ENCODE results near the gene DBH.

Gene DBH

DNA sequence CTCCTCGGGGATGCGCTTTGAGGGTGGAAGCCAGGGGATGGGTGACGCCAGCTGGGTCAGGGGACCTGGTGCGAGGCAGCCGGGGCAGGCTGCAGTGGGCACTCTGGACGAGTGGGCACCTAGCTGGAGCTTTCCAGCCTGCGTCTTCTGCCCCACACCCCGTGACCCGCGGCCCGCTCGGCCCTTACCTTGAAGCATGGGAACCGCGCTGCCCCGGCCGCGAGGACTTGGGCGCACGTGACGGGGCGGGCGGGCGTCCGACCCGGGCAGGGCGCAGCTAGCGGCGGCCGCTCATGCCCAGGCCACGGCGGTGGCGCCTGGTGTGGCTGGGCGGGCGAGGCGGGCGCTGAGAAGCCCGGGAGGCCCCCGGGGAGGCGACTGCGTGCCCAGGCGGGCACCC lies 27.3 kb upstream of the DBH start:
- Histone ChIP-seq H3K4me3 (ENCODE audit: control insufficient read depth in 1 of 7, extremely low read depth in 1 of 7, insufficient read depth in 4 of 7, low read depth in 2 of 7, low read length in 6 of 7) (peak overlapping the region in 1 of 7 experiments; percentile 11), H3K27ac (ENCODE audit: insufficient read depth in 1 of 2, low read depth in 1 of 2, low read length in 2 of 2, poor library complexity in 1 of 2, severe bottlenecking in 2 of 2) (no peak overlapping the region), H3K9me3 (ENCODE audit: control extremely low read depth in 1 of 5, control insufficient read depth in 4 of 5, insufficient read depth in 2 of 5, low read depth in 1 of 5, low read length in 4 of 5) (no peaks in the 10 kb centered on the region), H3K4me1 (ENCODE audit: control extremely low read depth in 1 of 4, control insufficient read depth in 4 of 4, insufficient read depth in 4 of 4, low read length in 3 of 4) (peaks cover 0 to 2% (median 0%) of the 10 kb centered on the region in 4 experiments), H3K27me3 (replicated peaks in 2 of 5; ENCODE audit: control insufficient read depth in 4 of 5, insufficient read depth in 5 of 5, low read length in 4 of 5) (peaks cover 0 to 93% (median 22%) of the 10 kb centered on the region in 5 experiments), H3K36me3 (ENCODE audit: control insufficient read depth in 4 of 4, insufficient read depth in 4 of 4, low read length in 3 of 4) (no peaks in the 10 kb centered on the region)
- ChIA-PET CTCF (no interaction called here), POLR2A (interaction anchor here (0.8 kb wide), 1 partner anchor 20 kb away, joined by 3 read pairs; no protein-coding TSS in a partner anchor)
- 11% methylated on average over 30 of the region's 41 CpGs for WGBS (ENCODE audit: insufficient coverage)
- no peak for DNase-seq

DNA sequence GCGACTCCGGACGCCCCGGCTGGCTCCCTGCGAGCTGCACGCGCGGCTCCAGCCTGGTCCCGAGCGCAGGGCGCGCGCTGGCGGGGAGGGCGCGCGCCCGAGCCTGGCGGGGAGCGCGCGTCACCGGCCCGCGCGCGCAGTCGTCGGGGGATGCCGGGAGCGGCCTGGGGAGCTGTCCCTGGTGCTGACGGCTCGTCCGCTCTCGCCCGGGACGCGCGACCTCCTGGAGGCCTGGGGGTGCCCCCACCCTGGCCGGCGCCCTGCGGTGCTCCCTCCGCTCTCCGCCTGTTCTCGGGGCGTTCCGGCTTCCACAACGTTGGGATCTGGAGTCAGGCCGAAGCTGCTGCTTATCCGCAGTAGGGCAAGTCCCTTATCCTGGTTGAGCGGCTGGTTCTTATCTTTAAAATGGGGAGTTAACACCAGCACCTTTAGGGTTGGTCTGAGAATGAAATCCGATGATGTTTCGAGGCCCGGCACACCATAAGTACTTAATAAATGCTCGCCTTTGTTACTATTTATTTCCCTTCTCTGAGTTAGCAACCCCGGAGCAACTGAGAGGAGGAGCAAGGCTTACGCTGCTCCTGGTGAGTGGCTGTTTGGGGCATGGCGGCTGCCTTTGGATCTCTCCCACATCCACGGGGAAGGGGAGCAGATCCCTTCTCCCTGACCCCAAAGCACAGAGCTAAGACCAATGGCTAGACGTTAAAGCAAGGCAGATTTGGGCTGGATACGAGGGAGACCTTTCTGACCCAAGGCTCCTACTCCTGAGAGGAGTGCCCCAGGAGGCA lies 26.7 kb upstream of the DBH start, which contains the start of gene FAM163B:
Gene FAM163B, minus strand, starts transcription at position 79 of the 788 bp plus-strand sequence. CDS start 29,166 bp downstream, outside the sequence.
- peak; percentile 32 to 79 (median 74) for DNase-seq
- H3K4me3 ChIP-seq (ENCODE audit: control insufficient read depth in 1 of 7, extremely low read depth in 1 of 7, insufficient read depth in 4 of 7, low read depth in 2 of 7, low read length in 6 of 7): peak within 1 kb of the TSS in 1 of 7 experiments; percentile 11
- 10% methylated on average over 55 of the region's 61 CpGs for whole genome bisulfite sequencing (ENCODE audit: insufficient coverage)
- no peaks in the 10 kb centered on the region for H3K36me3 ChIP-seq (ENCODE audit: control insufficient read depth in 4 of 4, insufficient read depth in 4 of 4, low read length in 3 of 4)
- peaks cover 0 to 2% (median 0%) of the 10 kb centered on the region in 4 experiments for H3K4me1 ChIP-seq (ENCODE audit: control extremely low read depth in 1 of 4, control insufficient read depth in 4 of 4, insufficient read depth in 4 of 4, low read length in 3 of 4)
- peaks cover 0 to 98% (median 24%) of the 10 kb centered on the region in 5 experiments for H3K27me3 ChIP-seq (replicated peaks in 2 of 5; ENCODE audit: control insufficient read depth in 4 of 5, insufficient read depth in 5 of 5, low read length in 4 of 5)
- H3K9me3 ChIP-seq (ENCODE audit: control extremely low read depth in 1 of 5, control insufficient read depth in 4 of 5, insufficient read depth in 2 of 5, low read depth in 1 of 5, low read length in 4 of 5): no peaks in the 10 kb centered on the region
- H3K27ac ChIP-seq (ENCODE audit: insufficient read depth in 1 of 2, low read depth in 1 of 2, low read length in 2 of 2, poor library complexity in 1 of 2, severe bottlenecking in 2 of 2): no peak within 1 kb of the TSS
- CTCF ChIA-PET: no interaction called here
- POLR2A ChIA-PET: interaction anchor here (0.8 kb wide), 1 partner anchor 19 kb away, joined by 3 read pairs; no protein-coding TSS in a partner anchor

DNA sequence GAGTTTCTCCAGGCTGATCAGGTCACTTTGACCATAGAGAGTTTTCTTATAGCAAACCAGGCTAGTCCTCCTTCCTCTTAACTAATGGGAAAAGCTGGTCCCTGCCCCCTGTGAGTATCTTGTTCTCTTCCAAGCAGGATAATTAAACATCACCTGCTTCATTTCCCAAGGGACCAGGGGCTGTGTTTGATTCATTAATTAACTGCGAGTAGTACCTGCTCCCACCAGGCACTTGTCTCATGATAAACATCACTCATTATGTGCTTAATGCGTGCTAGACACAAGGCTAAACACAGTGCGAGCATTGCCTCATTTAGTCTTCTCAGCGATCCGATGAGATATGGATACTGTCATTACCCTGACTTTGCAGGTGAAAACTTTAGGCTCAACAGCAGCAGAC lies 25.3 kb upstream of the DBH start:
- 97% methylated on average over 5 of the region's 5 CpGs for WGBS (ENCODE audit: insufficient coverage)
- POLR2A ChIA-PET: no interaction called here
- no peaks in the 10 kb centered on the region for H3K36me3 ChIP-seq (ENCODE audit: control insufficient read depth in 4 of 4, insufficient read depth in 4 of 4, low read length in 3 of 4)
- no peak overlapping the region for H3K27ac ChIP-seq (ENCODE audit: insufficient read depth in 1 of 2, low read depth in 1 of 2, low read length in 2 of 2, poor library complexity in 1 of 2, severe bottlenecking in 2 of 2)
- H3K4me3 ChIP-seq (ENCODE audit: control insufficient read depth in 1 of 7, extremely low read depth in 1 of 7, insufficient read depth in 4 of 7, low read depth in 2 of 7, low read length in 6 of 7): no peak overlapping the region
- no peak for DNase-seq
- peaks cover 0 to 2% (median 0%) of the 10 kb centered on the region in 4 experiments for H3K4me1 ChIP-seq (ENCODE audit: control extremely low read depth in 1 of 4, control insufficient read depth in 4 of 4, insufficient read depth in 4 of 4, low read length in 3 of 4)
- H3K9me3 ChIP-seq (ENCODE audit: control extremely low read depth in 1 of 5, control insufficient read depth in 4 of 5, insufficient read depth in 2 of 5, low read depth in 1 of 5, low read length in 4 of 5): no peaks in the 10 kb centered on the region
- peaks cover 0 to 98% (median 26%) of the 10 kb centered on the region in 5 experiments for H3K27me3 ChIP-seq (replicated peaks in 2 of 5; ENCODE audit: control insufficient read depth in 4 of 5, insufficient read depth in 5 of 5, low read length in 4 of 5)
- CTCF ChIA-PET: interaction anchor here (0.7 kb wide), 1 partner anchor 77 kb away, joined by 3 read pairs; no protein-coding TSS in a partner anchor

DNA sequence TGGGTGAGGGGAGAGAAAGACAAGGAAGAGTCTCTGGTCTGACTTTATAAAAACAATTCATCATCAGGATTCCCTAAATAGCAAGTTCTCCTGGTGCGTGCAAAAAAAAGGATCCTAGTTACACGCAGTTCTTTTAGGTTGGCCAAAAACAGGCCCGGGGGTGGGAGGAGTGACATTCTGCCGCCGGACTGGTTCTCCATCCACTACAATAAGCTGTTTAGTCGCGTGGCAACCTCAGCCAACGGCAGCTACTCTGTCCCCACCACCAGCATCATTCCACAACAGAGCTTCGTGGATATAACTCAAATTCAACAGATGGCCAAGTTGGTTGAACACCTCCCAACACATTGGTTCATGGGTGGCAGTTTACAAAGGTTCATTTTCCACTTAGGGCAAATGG lies 24.1 kb upstream of the DBH start:
- H3K4me3 ChIP-seq (ENCODE audit: control insufficient read depth in 1 of 7, extremely low read depth in 1 of 7, insufficient read depth in 4 of 7, low read depth in 2 of 7, low read length in 6 of 7): no peak overlapping the region
- WGBS (ENCODE audit: insufficient coverage): 84% methylated on average over 7 of the region's 9 CpGs
- H3K9me3 ChIP-seq (ENCODE audit: control extremely low read depth in 1 of 5, control insufficient read depth in 4 of 5, insufficient read depth in 2 of 5, low read depth in 1 of 5, low read length in 4 of 5): no peaks in the 10 kb centered on the region
- no peak overlapping the region for H3K27ac ChIP-seq (ENCODE audit: insufficient read depth in 1 of 2, low read depth in 1 of 2, low read length in 2 of 2, poor library complexity in 1 of 2, severe bottlenecking in 2 of 2)
- peaks cover 0 to 2% (median 0%) of the 10 kb centered on the region in 4 experiments for H3K4me1 ChIP-seq (ENCODE audit: control extremely low read depth in 1 of 4, control insufficient read depth in 4 of 4, insufficient read depth in 4 of 4, low read length in 3 of 4)
- H3K27me3 ChIP-seq (replicated peaks in 2 of 5; ENCODE audit: control insufficient read depth in 4 of 5, insufficient read depth in 5 of 5, low read length in 4 of 5): peaks cover 0 to 96% (median 33%) of the 10 kb centered on the region in 5 experiments
- no peak for DNase-seq
- no peaks in the 10 kb centered on the region for H3K36me3 ChIP-seq (ENCODE audit: control insufficient read depth in 4 of 4, insufficient read depth in 4 of 4, low read length in 3 of 4)
- ChIA-PET CTCF (no interaction called here), POLR2A (no interaction called here)

DNA sequence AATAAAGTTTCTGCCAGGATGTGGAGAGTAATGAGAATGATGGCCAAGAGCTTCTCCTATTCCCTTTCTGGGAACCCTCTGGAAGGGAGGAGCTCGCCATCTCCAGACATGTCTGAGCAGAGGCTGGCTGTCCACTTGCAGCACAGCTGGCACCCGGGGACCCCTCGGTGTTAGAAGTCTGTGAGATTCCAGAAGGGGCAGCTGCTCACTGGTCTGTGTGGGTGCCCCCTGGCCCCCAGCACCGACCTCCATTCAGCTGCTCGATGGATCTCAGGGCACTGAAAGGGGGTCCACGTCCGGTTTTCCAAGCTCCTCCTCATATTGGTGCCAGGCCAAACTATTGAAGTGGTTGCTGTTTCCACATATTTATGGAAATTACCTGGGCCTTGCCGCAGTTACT lies 23.3 kb upstream of the DBH start:
- POLR2A ChIA-PET: no interaction called here
- H3K9me3 ChIP-seq (ENCODE audit: control extremely low read depth in 1 of 5, control insufficient read depth in 4 of 5, insufficient read depth in 2 of 5, low read depth in 1 of 5, low read length in 4 of 5): no peaks in the 10 kb centered on the region
- no peaks in the 10 kb centered on the region for H3K36me3 ChIP-seq (ENCODE audit: control insufficient read depth in 4 of 4, insufficient read depth in 4 of 4, low read length in 3 of 4)
- 92% methylated on average over 8 of the region's 8 CpGs for WGBS (ENCODE audit: insufficient coverage)
- no peak overlapping the region for H3K4me3 ChIP-seq (ENCODE audit: control insufficient read depth in 1 of 7, extremely low read depth in 1 of 7, insufficient read depth in 4 of 7, low read depth in 2 of 7, low read length in 6 of 7)
- H3K27me3 ChIP-seq (replicated peaks in 2 of 5; ENCODE audit: control insufficient read depth in 4 of 5, insufficient read depth in 5 of 5, low read length in 4 of 5): peaks cover 0 to 96% (median 26%) of the 10 kb centered on the region in 5 experiments
- DNase-seq: no peak
- H3K27ac ChIP-seq (ENCODE audit: insufficient read depth in 1 of 2, low read depth in 1 of 2, low read length in 2 of 2, poor library complexity in 1 of 2, severe bottlenecking in 2 of 2): no peak overlapping the region
- H3K4me1 ChIP-seq (ENCODE audit: control extremely low read depth in 1 of 4, control insufficient read depth in 4 of 4, insufficient read depth in 4 of 4, low read length in 3 of 4): peaks cover 0 to 2% (median 0%) of the 10 kb centered on the region in 4 experiments
- CTCF ChIA-PET: no interaction called here

DNA sequence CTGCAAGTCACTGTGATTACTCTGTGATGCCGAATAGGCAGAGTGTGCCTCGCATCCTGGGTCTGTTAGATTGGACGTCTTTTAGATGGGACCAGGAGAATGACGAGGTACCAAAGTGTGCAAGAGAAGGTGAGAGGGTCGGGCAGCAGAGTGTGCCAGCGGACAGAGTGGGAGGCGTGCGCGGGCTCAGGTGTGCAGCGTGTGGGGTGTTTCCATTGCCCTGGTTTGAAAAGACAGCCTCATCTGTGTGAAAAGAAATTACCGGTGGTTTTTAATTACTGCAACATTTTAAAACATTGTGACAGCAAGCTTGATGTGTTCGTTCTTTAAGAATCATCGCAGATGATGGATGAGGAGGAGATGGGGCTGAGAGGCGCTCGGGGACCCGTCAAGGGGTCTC lies 22.7 kb upstream of the DBH start:
- WGBS (ENCODE audit: insufficient coverage): 94% methylated on average over 16 of the region's 16 CpGs
- H3K27ac ChIP-seq (ENCODE audit: insufficient read depth in 1 of 2, low read depth in 1 of 2, low read length in 2 of 2, poor library complexity in 1 of 2, severe bottlenecking in 2 of 2): no peak overlapping the region
- ChIA-PET CTCF (no interaction called here), POLR2A (no interaction called here)
- no peak for DNase-seq
- H3K4me1 ChIP-seq (ENCODE audit: control extremely low read depth in 1 of 4, control insufficient read depth in 4 of 4, insufficient read depth in 4 of 4, low read length in 3 of 4): peaks cover 0 to 2% (median 0%) of the 10 kb centered on the region in 4 experiments
- no peak overlapping the region for H3K4me3 ChIP-seq (ENCODE audit: control insufficient read depth in 1 of 7, extremely low read depth in 1 of 7, insufficient read depth in 4 of 7, low read depth in 2 of 7, low read length in 6 of 7)
- peaks cover 0 to 96% (median 26%) of the 10 kb centered on the region in 5 experiments for H3K27me3 ChIP-seq (replicated peaks in 2 of 5; ENCODE audit: control insufficient read depth in 4 of 5, insufficient read depth in 5 of 5, low read length in 4 of 5)
- no peaks in the 10 kb centered on the region for H3K9me3 ChIP-seq (ENCODE audit: control extremely low read depth in 1 of 5, control insufficient read depth in 4 of 5, insufficient read depth in 2 of 5, low read depth in 1 of 5, low read length in 4 of 5)
- no peaks in the 10 kb centered on the region for H3K36me3 ChIP-seq (ENCODE audit: control insufficient read depth in 4 of 4, insufficient read depth in 4 of 4, low read length in 3 of 4)

DNA sequence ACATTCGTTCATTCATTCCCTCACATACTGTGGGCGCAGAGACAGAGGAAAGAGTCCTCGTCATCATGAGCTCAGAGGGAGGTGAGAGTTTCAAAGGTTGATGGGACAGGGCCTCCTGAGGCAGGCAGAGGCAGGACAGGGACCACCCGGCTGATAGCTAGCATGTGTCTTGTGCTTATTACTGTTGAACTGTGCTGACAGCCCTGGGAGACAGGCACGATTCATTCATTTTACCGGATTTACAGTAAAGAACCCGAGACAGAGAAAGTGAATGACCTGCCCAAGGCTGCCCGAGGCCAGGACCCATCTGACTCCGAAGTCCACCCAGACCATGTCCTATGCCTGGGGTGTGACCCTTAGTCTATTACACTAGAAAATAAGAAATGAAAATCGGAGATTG lies 22.1 kb upstream of the DBH start:
- Histone ChIP-seq H3K36me3 (ENCODE audit: control insufficient read depth in 4 of 4, insufficient read depth in 4 of 4, low read length in 3 of 4) (no peaks in the 10 kb centered on the region), H3K27ac (ENCODE audit: insufficient read depth in 1 of 2, low read depth in 1 of 2, low read length in 2 of 2, poor library complexity in 1 of 2, severe bottlenecking in 2 of 2) (no peak overlapping the region), H3K4me3 (ENCODE audit: control insufficient read depth in 1 of 7, extremely low read depth in 1 of 7, insufficient read depth in 4 of 7, low read depth in 2 of 7, low read length in 6 of 7) (no peak overlapping the region), H3K9me3 (ENCODE audit: control extremely low read depth in 1 of 5, control insufficient read depth in 4 of 5, insufficient read depth in 2 of 5, low read depth in 1 of 5, low read length in 4 of 5) (no peaks in the 10 kb centered on the region), H3K27me3 (replicated peaks in 2 of 5; ENCODE audit: control insufficient read depth in 4 of 5, insufficient read depth in 5 of 5, low read length in 4 of 5) (peaks cover 0 to 93% (median 26%) of the 10 kb centered on the region in 5 experiments), H3K4me1 (ENCODE audit: control extremely low read depth in 1 of 4, control insufficient read depth in 4 of 4, insufficient read depth in 4 of 4, low read length in 3 of 4) (no peaks in the 10 kb centered on the region)
- POLR2A ChIA-PET: no interaction called here
- 84% methylated on average over 9 of the region's 10 CpGs for WGBS (ENCODE audit: insufficient coverage)
- DNase-seq: no peak
- CTCF ChIA-PET: no interaction called here

Data from common myeloid progenitor, CD34-positive (primary cell).